Frontal cortex (tissue), 4 donors: ENCODE measurements around the gene CABLES1. TPM values are rescaled to one million over a fixed set of nuclear protein-coding genes. Genes with fewer than 3 reads are reported as not detected.
"Not testable (repeated sequence)": the region's sequence is repeated elsewhere in the genome, so short reads cannot be mapped to it uniquely, and the experiment has no call there.

ENCODE experiments used
- DNase-seq, 2 donors: peaks; one replicate each; pipeline ENCODE4 v3.0.0; 2012; ENCODE audit warnings: low spot score in 2 of 2
- FAIRE-seq: peaks from 2 replicates; lab custom pipeline; 2012; peaks lifted over from hg19 to GRCh38; lab: Jason Lieb, UNC
- total RNA-seq: library from RNA; depleted of rRNA; stranded (reverse); fragments of >200 nt; gene quantifications from one replicate; pipeline ENCODE4 v1.2.3, GENCODE V29; 2014
- donor health status: control.
- donor health status: control.
- donor health status: control.

Gene CABLES1
- total RNA-seq, 1 donor from 2014 or later = 4.9 TPM

DNA sequence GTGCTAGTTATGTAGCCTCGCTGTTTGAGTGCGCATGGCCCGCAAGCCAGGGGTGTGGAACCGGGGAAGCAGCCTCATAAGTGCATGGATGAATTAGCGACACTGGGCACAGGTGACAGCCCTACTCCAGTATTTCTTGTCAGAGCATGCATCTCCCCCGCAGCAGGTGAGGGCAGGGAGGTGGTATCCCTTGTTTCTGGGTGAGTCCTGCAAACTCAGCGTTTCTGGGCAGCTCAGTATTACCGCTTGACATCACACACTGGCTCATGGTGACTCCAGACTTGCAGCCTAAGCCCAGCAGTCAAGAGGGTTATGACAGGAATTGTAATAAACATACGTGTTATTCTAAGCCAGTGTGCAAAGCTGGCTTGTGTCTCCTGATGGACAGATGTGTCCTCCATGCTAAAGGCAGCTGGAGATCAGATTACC is 2.5 kb downstream of the CABLES1 start:
- FAIRE-seq (no peak), DNase-seq (peak in 1 of 2 donors; percentile 19)

DNA sequence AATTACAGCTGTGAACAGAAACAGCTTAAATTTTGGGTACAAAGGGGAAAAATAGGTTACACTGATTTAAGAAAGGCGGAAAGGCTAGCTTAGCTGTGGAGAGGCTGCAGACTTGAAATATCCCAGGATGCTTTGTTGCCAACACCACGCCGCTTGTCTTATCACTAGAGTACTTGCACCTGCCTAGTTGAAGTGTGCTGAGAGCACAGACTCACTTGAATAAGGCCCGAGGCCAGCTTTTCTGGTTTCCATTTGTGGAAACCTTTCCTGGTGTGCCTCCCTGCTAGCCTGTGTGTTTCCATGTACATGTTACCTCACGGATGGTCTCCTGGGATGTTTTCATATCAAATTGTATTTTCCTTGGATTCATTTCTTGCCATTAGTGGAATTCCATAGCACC is 3.2 kb downstream of the CABLES1 start:
- DNase-seq (no peak), FAIRE-seq (no peak)

DNA sequence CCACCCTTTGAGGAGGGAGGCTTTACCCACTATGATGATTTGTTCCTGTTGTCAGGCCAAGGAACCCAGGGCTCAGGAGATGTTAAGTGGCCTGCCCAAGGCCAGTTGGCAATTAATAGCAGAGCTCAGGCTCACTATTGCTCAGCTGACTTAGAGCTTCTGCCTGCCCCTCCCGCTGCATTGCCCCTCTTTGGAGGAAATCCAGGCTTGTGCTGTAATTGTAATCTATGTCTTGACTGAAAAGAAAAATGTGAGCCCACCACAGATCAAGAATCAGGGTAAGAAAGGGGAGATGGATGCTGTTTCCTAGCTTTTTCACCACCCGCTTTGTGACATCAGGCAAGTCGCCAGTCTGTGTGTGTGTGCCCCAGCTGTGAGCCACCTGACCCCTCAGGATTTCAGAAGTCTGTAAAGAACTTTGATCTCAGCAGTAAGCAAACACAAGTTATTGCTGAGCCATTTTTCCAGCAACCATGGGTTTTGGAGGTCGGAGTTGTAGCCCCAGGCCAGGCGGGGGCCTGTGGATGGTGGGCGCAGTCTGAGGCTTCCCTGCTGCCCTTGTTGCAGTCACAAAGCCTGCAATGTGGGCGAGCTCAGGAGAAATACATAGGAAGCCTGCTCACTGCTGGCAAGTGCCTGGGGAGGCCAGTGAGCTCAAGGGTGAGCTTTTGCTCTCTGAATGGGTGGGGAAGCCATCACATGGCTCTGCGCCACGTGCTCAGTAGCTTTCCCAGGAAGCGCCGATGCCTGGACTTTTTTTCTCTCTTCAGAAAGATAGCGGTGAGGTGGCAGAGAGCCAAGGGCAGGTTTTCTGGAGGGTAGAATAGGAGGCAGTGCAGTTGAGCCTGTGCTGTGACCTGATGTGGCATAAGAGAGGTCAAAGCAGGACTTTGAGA is 6.1 kb downstream of the CABLES1 start:
- DNase-seq = no peak

DNA sequence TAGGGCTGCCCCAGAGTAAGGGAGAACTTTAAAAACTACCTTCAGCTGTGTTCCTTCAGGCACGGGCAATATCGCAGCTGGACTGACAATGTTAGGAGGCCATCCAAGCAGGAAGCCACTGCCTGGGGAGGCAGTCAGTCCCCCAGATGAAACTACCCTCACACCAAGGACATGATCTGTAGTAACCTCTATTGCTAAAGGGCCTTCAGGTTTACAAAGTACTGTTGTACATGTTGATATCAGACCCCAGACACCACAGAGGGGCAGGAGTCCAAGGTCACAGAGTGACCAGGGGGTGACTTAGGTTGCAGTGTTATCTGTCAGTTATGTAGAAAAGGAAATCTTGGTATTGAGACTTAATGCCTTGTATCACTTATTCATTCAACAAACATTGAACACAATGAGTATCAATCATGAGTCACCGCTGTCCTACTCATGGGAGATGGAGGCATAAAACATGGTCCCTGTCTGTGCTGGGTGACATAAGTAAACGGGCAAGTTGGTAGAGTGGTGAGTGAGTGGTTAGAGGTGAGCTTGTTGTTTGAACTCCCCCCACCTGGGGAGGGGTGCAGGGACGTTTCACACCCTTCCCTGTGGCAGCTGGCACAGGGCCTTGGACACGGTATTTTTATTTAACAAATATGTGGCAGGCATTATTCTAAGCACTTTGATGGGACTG is 7.1 kb downstream of the CABLES1 start:
- DNase-seq (no peak), FAIRE-seq (no peak)

More for the DNA sequence above, 6.1 kb downstream of the CABLES1 start:
- FAIRE-seq = no peak

DNA sequence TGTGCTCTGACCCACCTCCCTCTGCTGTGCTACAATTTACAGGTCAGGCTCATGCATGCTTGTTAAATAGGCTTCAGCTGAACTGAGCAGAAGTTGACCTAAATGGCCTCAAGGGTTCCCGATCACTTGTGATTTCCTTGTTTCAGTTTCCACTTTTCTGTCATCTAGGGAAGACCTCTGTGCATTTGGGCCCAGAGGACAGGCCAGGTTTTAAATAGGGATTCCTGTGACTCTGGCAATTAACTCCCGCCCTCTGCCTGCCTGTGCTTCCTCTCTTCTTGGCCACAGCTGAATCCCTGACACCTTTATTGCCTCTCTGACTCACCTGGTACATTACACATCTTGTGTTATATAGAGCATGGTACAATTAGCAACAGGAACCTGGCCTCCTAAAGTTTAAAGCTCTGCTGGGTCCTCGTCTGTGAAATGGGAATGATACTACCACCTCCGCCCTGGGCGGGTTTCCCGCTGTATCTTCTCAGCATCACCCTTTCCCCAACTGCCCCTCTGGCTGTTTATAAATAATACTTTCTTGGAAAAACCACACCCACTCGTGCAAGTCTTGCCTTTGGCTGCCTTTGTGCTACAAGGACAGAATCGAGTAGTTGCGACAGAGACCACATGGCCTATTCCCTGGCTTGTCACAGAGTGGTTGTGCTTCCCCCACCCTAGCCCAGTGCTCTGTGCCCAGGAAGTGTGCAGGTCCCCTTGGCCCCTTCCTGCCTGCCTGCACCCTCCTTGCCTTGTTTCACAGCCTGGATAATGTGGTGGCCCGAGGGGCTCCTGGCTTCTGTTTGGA is 7.9 kb downstream of the CABLES1 start:
- DNase-seq (no peak), FAIRE-seq (no peak)

DNA sequence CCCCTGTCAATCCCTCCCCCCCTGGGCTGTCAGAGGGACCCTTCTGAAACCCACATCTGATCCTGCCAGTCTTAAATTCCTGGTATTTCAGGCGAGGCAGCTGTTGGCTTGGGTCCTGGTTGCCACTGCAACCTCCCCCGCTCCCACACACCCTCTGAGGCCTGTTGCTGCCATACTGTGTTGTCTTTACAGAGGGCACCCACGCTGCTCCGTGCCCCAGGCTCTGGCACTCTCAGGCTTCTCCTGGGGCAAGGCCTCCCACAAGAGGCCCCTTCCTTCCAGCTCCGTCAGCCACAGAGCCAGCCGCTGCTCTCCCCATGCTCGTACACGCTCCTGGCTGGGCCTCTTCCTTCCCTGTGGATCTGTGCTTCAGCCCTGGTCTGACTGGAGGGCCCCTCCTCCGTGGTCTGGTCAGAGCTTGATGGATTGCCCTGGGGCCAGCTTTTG is 8.6 kb downstream of the CABLES1 start:
- FAIRE-seq (no peak), DNase-seq (no peak)

DNA sequence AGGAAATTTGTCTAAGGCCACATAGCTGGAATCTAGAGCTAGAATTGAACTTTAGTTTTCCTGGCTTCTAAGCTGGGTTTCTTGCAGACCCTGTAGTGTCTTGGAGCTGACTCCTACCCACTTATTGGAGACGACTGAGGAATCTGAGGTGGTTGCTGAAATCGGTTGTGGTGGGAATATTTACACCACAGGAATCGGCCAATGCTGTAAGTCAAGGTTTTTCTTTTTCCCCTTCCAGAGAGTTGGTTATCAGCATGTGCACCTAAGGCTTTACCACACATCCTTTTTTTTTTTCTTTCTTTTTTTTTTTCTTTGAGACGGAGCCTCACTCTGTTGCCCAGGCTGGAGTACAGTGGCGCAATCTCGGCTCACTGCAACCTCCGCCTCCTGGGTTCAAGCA is 9.4 kb downstream of the CABLES1 start:
- no peak for FAIRE-seq

DNA sequence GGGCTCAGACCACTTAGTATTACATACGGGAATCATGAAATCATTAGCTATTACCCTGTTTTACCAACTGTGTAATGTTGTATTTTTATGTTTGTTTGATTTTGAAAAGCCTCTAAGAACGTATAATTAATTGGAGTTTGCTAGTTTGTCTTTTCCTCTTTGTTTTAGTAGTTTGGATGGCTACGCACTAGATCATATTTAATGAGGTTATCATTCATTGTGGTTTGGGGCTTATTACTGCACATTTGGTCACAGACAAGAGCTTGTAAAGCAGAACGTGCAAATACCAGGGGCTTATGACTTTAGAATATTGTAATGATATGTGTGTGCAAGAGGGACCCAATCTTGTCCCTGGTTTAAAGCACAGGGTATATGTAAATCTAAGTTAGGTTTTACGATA is 10.3 kb downstream of the CABLES1 start:
- no peak for FAIRE-seq
- no peak for DNase-seq

More for the DNA sequence above, 9.4 kb downstream of the CABLES1 start:
- DNase-seq = no peak

DNA sequence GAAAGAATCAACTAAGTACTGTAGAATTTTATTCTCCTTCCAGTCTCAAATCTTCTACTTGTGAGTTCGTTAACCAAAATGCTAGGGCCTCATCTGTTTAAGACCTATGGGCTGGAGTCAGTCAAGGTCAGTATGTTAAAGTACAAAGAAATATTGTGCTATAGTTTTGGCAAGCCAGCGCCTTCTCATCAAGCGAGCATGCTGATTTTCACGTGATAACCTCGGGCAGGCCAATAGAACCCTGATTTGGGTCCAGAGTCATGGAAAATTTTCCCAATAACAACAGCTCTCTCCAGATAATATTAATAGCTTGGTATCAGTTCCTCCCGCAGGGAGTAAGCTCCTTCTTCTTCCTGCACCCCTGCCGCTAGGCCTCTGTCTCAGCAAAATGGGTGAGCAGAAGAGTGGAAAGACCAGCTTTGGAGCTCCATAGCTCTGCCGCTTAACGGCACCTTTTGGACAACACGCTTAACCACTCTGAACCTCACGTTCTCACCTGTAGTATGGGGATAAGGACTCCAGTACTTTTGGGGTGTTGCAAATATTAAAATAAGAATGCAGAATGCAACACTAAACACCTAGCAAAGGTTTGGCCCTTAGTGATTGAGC is 11.7 kb downstream of the CABLES1 start:
- FAIRE-seq (no peak), DNase-seq (no peak)

DNA sequence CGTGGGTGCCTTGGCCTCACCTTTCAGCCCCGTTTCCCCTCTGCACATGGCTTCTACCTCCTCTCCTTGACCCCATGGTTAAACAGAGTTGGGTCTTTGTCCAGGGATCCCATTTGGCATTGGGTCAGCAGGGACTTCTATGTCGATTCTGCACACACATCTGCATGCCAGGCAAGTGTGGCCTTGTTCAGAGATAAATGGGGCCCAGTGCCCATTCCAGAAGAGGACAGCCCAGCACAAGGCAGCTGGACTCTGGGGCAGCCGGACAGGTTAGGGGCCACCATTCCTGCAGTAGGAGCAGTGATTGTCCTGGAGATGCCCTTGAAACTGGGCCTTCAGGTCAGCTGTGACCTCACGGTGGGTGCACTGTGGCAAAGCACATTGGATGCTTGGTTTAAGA is 13.1 kb downstream of the CABLES1 start:
- no peak for FAIRE-seq
- no peak for DNase-seq

DNA sequence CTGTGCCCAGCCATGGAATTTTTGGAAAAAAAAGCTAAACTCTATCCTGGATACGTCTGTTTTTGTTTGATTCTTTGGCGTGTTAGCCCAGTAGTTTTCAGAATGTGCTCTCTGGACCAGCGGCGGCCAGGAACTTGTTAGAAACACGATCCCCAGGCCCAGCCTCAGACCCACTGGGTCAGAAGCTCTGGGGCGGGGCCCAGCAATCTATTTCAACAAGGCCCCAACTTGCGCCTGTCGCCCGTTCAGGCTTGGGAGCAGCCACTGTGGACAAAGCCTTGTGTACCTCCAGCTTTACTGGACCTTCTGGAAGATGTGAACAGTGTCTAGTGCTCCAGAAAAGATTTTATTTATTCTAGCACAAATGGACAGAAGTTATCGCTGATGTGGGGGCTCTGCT is 14.3 kb downstream of the CABLES1 start:
- FAIRE-seq (no peak), DNase-seq (no peak)

DNA sequence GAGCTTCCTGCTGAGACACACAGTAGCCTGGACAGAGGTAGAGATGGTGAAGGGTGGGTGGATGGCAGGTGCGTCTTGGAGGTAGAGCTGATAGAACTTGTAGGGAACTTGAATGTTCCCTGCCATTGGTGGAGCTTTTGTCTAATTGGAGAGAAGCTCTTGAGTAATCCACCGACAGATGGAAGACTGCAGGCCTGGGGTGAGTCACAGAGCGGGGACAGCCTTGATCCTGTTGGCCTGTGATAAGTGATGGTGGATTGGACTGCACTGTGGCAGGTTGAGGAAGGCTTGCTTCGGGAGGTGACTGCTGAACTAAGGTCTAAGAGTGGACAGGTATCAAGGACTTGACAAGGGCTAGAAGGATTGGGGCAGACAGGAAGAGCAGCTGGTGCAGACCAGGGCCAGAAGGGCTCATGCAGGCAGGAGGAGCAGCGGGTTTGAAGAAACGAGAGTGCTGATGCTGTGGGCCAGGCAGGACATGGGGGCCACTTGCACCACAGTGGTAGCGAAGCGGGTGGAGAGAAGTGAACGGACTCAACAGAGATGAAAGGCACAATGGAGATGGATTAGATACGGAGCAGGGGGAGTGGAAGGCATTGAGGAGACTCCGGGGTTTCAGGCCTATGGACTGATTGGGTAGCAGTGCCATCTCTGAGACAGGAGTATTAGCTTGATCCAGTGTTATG is 16.3 kb downstream of the CABLES1 start:
- FAIRE-seq = no peak
- no peak for DNase-seq

DNA sequence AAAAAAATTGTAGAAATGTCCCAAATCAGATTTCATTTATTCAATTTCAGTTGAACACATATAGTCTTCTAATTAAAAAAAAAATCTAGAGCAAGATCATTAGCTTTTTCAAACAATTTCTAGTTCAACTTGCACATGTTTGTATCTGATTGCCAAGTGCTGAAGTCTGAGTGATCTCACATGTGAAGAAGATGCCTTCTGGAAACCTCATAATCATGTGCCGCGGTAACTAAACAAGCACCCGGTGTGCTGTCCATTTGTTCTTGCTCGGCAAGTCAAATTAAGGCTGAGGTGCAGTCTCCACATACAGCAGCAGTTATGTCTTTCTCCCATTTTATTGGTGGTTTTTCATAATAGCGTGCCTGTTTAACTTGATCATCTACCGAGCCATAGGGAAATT is 18.7 kb downstream of the CABLES1 start:
- FAIRE-seq = no peak
- DNase-seq = no peak

DNA sequence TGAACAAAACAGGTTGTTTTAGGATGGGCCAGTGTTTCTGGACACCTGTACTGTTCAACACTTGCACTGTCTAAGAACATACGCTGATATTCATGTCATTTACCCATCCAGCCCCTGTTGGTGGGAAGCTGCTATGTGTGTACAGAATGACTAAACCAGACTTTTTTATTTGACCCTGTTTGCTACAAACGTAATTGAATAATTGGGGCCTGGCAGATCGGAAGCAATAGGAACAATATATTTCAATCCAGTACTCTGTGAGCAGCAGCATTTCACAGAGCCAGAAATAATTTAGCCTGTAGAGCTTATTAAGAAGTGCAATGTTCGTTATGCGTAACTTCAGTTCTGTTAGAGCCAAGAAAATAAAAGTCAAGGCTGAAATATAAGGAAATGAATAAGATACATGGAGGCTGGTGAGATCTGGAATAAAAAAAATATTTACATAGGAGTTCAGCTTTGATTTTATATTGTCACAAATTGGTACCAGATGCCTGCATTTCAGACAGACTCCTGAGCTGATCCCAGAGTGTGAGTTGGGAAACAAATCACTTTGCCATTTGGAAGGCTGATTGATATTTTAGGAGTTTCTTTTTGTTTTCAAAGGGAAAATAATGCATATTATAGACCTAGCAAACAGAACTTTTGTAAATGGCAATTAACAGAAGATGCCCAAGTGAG is 19.7 kb downstream of the CABLES1 start:
- no peak for FAIRE-seq
- no peak for DNase-seq

DNA sequence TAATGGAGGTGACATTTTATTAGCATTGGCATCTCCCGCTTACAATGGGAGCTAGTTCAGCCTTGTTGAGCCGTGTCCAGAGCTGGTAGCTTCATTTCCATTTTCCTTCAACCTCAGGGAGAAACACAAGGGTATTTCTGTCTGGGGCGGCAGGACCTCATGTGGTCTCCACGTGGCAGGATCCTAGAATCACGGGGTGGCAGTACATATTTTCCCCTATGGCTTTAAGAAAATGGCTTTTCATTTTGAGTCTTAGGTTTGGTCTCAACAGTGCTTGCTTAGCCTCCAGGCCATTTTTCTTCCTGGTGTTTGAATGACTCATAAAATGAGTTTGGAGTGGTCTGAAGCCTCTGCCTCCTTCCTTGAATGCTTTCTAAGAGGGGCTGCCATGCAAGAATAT is 20.3 kb downstream of the CABLES1 start:
- no peak for DNase-seq
- FAIRE-seq = no peak

DNA sequence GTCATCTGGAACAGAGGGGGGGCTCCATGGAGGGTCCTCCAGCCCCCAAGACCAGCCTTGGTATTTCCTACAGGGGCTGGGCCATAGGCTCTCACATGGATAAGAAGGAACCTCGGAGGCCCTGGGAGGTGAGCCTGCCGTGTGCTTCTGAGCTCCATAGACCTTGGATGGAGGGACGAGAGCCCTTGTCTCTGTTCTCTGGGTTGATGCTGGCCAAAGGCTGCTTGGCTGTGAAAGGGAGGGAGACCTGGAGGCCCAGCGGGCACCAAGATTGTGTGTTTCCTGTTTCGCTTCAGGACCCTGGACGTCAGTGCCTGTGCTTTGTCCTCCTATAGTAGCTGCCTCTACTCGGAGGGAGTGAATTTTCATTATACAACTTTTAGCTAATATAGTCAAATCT is 20.8 kb downstream of the CABLES1 start:
- DNase-seq (no peak), FAIRE-seq (no peak)

DNA sequence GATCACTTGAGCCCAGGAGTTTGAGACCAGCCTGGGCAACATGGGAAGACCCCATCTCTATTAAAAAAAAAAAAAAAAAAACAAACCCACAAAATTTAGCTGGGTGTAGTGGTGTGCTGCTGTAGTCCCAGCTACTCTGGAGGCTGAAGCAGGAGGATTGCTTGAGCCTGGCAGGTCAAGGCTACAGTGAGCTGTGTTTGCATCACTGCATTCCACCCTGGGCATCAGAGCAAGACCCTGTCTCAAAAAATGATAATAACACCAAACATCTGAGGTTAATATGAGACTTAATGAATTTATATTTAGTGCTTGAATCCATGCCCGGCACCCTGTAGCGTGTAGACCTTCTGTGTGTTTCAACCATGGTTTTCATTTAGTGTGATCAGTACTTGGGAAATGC is 22.8 kb downstream of the CABLES1 start:
- FAIRE-seq = no peak
- no peak for DNase-seq

DNA sequence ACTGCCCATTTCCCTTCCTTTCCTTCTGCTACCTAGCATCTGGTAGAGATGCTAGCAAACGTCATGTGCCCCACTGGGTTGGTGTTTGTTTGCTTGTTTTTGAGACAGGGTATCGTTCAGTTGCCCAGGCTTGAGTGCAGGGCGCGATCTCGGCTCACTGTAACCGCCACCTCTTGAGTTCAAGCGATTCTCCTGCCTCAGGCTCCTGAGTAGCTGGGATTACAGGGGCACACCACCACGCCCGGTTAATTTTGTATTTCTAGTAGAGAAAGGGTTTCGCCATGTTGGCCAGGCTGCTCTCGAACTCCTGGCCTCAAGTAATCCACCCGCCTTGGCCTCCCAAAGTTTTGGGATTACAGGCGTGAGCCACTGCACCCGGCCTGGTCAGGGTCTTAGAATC is 23.6 kb downstream of the CABLES1 start:
- FAIRE-seq, DNase-seq: not testable (repeated sequence)

DNA sequence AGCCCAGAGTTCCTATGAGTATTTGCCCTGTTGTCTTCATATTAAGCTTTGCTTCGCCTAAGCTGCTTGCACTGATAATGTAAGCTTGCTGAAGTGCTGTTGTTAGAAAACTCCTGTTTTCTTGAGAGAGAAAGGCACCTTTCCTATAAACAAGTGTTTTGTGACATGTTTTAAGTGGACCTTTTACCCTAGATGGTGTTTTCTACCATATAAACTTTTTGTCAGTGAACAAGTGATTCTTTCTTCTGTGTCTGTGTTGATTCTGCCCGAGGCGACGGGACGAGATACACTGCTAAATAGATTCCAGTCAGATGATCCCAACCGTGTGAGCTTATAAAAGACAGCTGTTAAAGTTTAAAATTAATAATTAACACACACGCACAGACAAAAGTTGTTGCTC is 24.1 kb downstream of the CABLES1 start:
- no peak for FAIRE-seq

More for the DNA sequence above, 24.1 kb downstream of the CABLES1 start:
- no peak for DNase-seq
